GM21515 (cell line): Measurements from ENCODE around the gene DOCK1.

ENCODE experiments used
- ATAC-seq: cut with Tn5 transposase; IDR thresholded peaks from one replicate; pipeline ENCODE4 v1.9.1; 2021; ENCODE audit not compliant: unreplicated experiment

The DOCK1 gene

GRCh38 chr10:127250031-127250430, 344.8 kb downstream of the DOCK1 start:
- no peak for ATAC-seq

- ATAC-seq: no peak
These were observed 347.6 kb downstream of the DOCK1 start for GRCh38 chr10:127252818-127253217.

GRCh38 chr10:127254276-127254675, 349.0 kb downstream of the DOCK1 start:
- ATAC-seq: no peak

GRCh38 chr10:127257395-127257794, 352.2 kb downstream of the DOCK1 start:
- ATAC-seq: no peak

- no peak for ATAC-seq
These were observed 354.1 kb downstream of the DOCK1 start for GRCh38 chr10:127259347-127259746.

- no peak for ATAC-seq
These were observed 357.4 kb downstream of the DOCK1 start for GRCh38 chr10:127262606-127263005.

- ATAC-seq: no peak
These were observed 360.1 kb downstream of the DOCK1 start for GRCh38 chr10:127265288-127265687.

- ATAC-seq: no peak
These were observed 361.2 kb downstream of the DOCK1 start for GRCh38 chr10:127266431-127266830.

GRCh38 chr10:127267442-127267841, 362.2 kb downstream of the DOCK1 start:
- ATAC-seq: no peak

GRCh38 chr10:127272076-127272475, 366.8 kb downstream of the DOCK1 start:
- ATAC-seq: no peak

- no peak for ATAC-seq
These were observed 370.0 kb downstream of the DOCK1 start for GRCh38 chr10:127275272-127275671.

GRCh38 chr10:127275793-127276450, 370.7 kb downstream of the DOCK1 start:
- ATAC-seq: no peak

- ATAC-seq: no peak
These were observed 371.7 kb downstream of the DOCK1 start for GRCh38 chr10:127276794-127277462.

GRCh38 chr10:127278001-127278400, 372.8 kb downstream of the DOCK1 start:
- ATAC-seq: no peak

GRCh38 chr10:127279334-127279774, 374.1 kb downstream of the DOCK1 start:
- no peak for ATAC-seq

GRCh38 chr10:127280446-127280845, 375.2 kb downstream of the DOCK1 start:
- no peak for ATAC-seq

- ATAC-seq: no peak
These were observed 377.8 kb downstream of the DOCK1 start for GRCh38 chr10:127283017-127283416.

- no peak for ATAC-seq
These were observed 378.3 kb downstream of the DOCK1 start for GRCh38 chr10:127283576-127283975.

- no peak for ATAC-seq
These were observed 385.6 kb downstream of the DOCK1 start for GRCh38 chr10:127290850-127291249.

- no peak for ATAC-seq
These were observed 386.1 kb downstream of the DOCK1 start for GRCh38 chr10:127291329-127291728.

GRCh38 chr10:127292888-127293287, 387.7 kb downstream of the DOCK1 start:
- ATAC-seq: no peak

GRCh38 chr10:127293640-127294039, 388.4 kb downstream of the DOCK1 start:
- no peak for ATAC-seq

GRCh38 chr10:127296696-127297095, 391.5 kb downstream of the DOCK1 start:
- ATAC-seq: no peak
